HG03342 (cell line): ENCODE measurements around the gene CASK.
"Not testable (repeated sequence)": the region's sequence is repeated elsewhere in the genome, so short reads cannot be mapped to it uniquely, and the experiment has no call there.

Experiments
- ATAC-seq: cut with Tn5 transposase; IDR thresholded peaks from one replicate; pipeline ENCODE4 v1.9.1; 2021; ENCODE audit warnings: mild to moderate bottlenecking, moderate library complexity; ENCODE audit not compliant: unreplicated experiment

Gene CASK

DNA sequence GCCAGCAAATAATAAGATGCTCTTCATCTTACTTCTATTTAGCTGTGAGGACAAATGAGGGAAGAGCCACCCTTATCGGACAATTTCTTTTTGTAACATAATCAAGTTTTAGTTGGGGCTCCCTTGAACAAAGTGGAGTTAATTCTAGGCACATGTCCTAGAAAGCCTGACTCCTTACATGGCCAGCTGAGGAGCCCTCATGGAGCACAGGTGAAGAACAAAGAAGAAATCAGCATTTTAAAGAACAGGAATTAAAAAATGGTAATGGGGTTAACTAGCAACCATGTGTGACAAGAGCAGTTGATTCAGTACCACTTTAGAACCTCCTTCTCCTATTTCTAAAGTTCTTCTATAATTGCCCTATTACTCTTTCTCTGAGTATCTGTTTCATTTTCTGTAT is 183.5 kb downstream of the CASK start:
- no peak for ATAC-seq

GRCh38 chrX:41737065-41737464 is 186.3 kb downstream of the CASK start:
- ATAC-seq: no peak

- ATAC-seq: no peak
Observed at GRCh38 chrX:41734530-41734929, 188.8 kb downstream of the CASK start.

DNA sequence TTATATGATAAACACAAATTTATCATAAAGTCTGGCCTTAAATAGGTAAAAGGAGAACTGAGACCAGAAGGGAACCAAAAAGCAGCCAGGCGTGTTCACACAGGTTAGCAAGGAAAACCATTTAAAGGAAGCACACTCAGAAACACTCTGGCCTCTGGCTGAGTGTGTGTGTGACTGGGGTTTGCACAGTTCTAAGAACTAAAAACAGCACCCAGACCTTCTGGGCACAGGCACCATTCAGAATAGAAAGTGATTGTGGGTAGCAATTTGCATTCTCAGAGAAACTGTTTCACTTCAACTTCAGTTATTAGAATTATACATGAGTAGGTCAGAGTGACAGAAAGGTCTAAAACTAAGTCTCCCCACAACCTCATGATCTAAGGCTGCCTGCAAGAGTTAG is 189.4 kb downstream of the CASK start:
- peak; percentile 96 for ATAC-seq

DNA sequence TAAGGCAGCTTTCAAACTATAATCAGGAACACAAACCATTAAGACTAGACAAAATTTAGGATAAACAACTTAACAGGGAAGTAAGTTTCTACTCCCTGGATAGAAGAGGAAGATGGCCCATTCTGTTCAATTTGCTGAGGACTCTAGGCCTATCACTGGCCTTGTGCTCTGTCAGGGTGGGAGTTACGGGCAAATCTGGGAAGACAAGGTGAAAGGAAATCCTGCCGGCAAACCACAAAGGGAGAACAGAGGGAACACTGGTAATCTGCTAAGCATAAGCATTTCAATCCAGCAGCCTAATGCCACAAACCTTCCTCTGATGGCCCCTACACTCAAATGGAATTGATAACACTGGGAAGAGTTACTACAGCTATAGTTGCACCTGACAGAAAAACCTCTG is 191.1 kb downstream of the CASK start:
- ATAC-seq: no peak

DNA sequence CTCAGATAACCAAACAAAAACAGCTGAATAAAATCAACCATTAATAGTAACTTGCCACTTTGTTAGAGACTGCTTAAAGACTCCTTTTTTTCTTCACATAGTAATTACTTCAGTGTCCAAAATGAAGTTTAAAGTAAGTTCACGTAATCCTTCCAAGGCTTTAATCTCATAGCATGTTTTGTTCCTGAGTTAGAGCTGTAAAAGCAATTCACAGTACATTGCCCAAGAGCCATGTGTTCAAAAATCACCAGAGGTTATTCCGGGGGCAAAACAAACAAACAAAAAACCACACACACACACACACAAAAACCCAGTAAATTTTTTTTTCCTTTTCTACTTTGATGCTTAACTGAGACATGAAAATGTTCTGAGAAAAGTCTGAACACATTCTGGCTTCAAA is 193.3 kb downstream of the CASK start:
- no peak for ATAC-seq

- no peak for ATAC-seq
Observed at GRCh38 chrX:41728125-41728524, 195.2 kb downstream of the CASK start.

DNA sequence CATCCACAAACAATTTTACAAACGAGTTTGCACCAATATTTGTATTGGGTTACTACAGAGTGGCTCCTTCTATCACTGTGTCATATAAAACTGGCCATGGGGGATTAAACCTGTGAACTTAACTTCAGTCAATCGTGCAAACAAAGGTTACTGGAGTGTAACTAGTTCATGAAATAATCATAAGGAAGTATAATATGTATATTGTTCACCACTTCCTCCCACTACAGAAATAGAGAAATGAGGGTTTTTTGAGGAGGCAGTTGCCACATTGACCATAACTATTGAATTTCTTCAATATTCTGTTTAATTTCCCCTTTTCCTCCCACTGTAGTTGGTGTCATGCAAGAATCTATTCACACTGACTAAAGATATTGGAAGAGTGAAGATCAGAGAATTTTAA is 199.5 kb downstream of the CASK start, which contains the start of gene GPR82:
GPR82 (plus strand) TSS at position 356 of the 400 bp plus-strand sequence. CDS start 2,846 bp downstream, outside the sequence.
- no peak for ATAC-seq

DNA sequence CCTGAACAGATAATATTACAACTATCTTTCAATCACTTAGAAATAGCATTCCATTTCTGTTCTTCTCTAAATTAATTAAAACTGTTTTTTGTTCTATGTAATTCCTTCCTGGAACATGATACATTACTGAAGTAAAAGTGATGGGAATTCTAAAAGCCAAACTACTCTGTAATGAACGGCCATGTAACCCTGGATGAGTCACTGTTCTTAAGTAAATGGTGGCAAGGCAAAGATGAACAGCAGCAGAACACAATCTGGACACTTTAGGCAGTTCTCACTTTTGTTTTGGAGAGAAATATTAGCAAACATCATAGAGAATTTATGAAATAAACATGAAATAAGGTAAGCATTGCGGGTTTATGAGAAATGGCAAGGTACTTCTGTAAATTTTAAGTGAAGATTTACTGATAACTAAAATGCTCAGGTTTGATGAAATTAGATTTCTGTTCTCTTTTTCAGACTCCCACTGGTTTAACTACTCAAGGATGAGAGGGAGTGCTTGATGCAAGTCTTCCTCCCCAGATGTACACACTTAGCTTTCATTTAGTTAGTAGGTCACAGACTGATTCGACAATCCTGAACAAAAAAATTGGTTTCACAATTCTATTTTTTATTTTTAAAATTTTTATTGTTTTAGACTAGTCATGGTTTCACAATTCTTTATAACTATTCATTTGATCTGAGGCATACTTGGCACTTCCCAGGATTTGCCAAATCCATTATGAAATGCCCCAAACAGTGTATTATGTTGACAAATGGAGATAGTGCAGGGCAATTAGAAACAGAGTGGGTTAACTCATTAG is 200.3 kb downstream of the CASK start:
- no peak for ATAC-seq

- ATAC-seq: no peak
Observed at GRCh38 chrX:41722214-41722613, 201.1 kb downstream of the CASK start.

- ATAC-seq: peak; percentile 37
Observed at GRCh38 chrX:41721590-41721989, 201.8 kb downstream of the CASK start.

GRCh38 chrX:41720125-41720779 is 203.1 kb downstream of the CASK start:
- peak; percentile 90 for ATAC-seq

DNA sequence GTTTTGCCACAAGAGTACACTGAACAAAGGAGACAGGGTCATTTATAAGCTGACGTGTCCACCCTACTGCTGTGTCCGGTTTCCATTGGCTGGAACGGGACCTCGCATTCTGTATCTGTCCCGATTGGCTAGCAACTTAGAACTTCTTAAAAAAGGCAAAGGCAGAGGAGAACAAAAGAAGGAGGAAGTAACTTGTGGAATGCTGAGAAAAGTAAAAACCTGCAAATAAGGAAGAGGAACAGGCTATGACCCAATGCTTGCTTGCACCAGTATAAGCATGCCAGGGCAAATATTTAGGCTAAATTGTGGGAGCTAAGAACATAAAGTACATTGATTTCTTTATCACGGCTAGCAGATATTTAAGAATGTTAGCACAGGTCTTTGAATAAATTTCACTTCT is 203.7 kb downstream of the CASK start:
- ATAC-seq: not testable (repeated sequence)

DNA sequence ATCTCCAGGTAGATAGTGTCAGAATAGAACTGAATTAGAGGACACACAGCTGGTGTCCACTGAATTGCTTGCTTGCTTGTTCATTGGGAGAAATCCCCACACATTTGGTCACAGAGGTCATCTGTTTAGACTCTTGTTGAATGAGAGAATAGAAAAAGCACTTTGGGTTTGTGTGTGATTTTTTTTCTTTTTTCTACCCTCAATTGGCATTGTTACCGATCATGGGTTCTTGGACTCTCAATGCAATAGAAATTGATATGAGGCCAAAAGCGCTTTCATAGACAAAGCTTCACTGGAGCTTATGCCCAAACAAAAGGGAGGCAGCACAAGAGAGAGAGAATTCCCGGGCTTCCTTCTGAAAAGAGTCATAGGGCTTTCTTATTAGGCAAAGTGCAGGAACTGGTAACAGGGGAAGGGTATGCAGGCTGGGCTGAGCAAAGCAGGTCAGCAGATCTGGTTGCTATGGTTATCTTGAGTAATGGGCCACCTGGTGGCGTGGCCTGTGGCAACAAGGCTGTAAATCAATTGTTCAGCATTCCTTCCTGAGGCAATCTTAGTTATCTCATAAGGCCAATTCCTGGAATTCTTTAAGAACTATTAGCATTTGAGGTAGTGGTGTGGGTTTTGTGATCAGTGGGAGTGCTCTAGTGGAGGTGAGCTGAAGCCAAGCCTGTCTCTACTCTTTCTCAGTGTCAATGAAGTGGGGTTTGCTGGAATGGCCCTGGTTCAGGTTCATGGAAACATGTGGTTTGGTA is 204.7 kb downstream of the CASK start:
- ATAC-seq: no peak

- ATAC-seq: no peak
Observed at GRCh38 chrX:41716767-41717473, 206.4 kb downstream of the CASK start.

- no peak for ATAC-seq
Observed at GRCh38 chrX:41716222-41716621, 207.1 kb downstream of the CASK start.

- no peak for ATAC-seq
Observed at GRCh38 chrX:41711021-41711667, 212.2 kb downstream of the CASK start.

DNA sequence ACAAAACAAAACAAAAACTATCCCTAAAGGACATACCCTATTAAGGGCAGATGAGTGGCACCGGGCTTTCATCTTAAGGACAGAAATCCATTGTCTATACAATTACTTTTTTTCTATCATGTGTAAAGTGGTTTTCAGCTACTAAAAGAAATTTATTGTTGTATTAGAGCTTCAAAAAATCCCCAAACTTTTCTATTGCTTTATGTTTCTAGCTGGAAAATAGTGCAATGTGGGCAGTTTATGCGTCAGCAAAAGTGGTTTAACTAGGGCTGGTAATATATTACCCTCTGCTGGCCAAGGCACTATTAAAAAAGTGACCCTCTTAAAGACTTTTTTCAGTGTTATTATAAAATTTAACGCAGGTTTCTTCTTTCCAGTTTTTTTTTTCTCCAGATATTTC is 214.9 kb downstream of the CASK start:
- ATAC-seq: no peak

GRCh38 chrX:41707218-41707617 is 216.1 kb downstream of the CASK start:
- no peak for ATAC-seq

DNA sequence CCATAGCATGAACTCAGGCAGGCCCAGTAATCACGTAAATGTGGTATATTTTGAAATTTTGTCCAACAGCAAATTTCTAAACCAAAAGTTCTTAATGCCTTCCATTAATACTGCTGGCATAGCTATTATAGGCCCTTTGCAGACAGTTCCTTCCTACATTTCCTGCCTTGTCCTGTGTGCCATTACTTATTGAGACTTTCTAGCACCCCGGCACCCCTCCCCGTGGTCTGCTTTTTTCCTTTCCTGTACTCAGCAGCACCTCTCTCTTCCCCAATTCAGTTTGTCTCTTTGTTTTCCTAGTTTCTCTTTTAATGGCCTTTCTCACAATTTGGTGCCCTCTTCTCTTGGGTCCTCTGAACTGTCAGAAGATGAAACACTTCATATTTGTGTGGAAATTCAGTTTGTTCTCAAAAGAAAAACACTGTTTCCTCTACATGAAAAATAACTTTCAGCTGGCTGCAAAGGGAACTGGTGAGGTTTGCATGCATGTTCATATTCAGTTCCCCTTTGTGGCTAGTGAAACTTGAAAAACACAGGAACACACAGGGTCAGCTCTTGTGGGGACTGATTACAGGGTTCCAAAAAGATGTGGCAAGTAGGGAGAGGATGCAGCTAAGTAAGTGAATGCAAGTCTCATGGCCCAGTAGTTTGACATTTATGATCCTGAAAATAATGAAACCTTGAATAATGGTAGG is 217.5 kb downstream of the CASK start:
- ATAC-seq: peak; percentile 81
